HL-60 (cell line): Measurements from ENCODE around the gene INPP4B.

Experiments used
- DNase-seq, 2 experiments: peaks; one replicate each; pipeline ENCODE4 v3.0.0-alpha.2; 2010 to 2020; ENCODE audit warnings: low read depth in 1 of 2, low spot score in 1 of 2
- H3K27ac ChIP-seq: fragments of 250-450 bp; sonication (Bioruptor Pico); replicated peaks from 2 replicates; pipeline ENCODE4 v1.5.1; 2020; ENCODE audit warnings: mild to moderate bottlenecking, moderate library complexity
- H3K27me3 ChIP-seq: fragments of 250-450 bp; sonication (Bioruptor Pico); 2 replicates; pipeline ENCODE4 v1.5.1; 2021; ENCODE audit warnings: mild to moderate bottlenecking, moderate library complexity; ENCODE audit not compliant: insufficient read depth, poor library complexity, severe bottlenecking
- H3K4me3 ChIP-seq: replicated peaks from 2 replicates; pipeline ENCODE4 v1.5.1; 2011; ENCODE audit warnings: mild to moderate bottlenecking, control low read depth, low read length; ENCODE audit not compliant: insufficient read depth
- GABPA ChIP-seq: IDR thresholded peaks from 2 replicates; pipeline ENCODE4 v1.6.1; 2012; ENCODE audit warnings: low read depth
- POLR2AphosphoS5 ChIP-seq: IDR thresholded peaks from 2 replicates; pipeline ENCODE4 v1.6.1; 2012; ENCODE audit warnings: low read depth
- SPI1 ChIP-seq: IDR thresholded peaks from 2 replicates; pipeline ENCODE4 v1.6.1; 2012; ENCODE audit warnings: low read depth, mild to moderate bottlenecking, borderline replicate concordance
- TF ChIP-seq, protein P1 (sequence below): IDR thresholded peaks from 2 replicates; pipeline ENCODE4 v1.6.1; 2012; ENCODE audit warnings: low read depth; ENCODE audit not compliant: insufficient replicate concordance
- TF ChIP-seq, protein P2 (sequence below): IDR thresholded peaks from one replicate; pipeline ENCODE4 v1.5.1; 2011; ENCODE audit warnings: low read length, control low read depth, inconsistent platforms; ENCODE audit not compliant: insufficient read depth

The INPP4B gene

DNA sequence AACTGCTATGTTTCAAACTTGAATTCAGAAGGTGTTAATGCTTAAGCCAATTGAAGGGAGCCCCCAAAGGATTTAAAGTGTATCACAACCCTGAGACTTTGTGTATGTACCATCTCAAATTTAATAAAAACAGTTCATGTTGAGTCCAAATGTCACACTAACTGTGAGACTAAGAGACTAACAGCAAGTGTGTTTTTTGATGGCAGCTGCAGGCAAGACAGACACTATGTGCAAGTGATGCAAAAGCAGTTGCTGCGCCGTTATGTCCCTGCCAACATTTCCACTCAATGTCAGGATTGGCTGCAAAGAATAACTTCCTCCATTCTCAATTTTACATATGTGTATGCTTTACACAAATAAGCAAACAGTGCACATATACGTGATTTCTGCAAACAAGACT lies 615.1 kb downstream of the INPP4B start:
- Histone ChIP-seq H3K27me3 (no peaks in the 10 kb centered on the region), H3K4me3 (no peak overlapping the region), H3K27ac (no peak overlapping the region)
- no peak for DNase-seq
- TF ChIP-seq, protein P1, sequence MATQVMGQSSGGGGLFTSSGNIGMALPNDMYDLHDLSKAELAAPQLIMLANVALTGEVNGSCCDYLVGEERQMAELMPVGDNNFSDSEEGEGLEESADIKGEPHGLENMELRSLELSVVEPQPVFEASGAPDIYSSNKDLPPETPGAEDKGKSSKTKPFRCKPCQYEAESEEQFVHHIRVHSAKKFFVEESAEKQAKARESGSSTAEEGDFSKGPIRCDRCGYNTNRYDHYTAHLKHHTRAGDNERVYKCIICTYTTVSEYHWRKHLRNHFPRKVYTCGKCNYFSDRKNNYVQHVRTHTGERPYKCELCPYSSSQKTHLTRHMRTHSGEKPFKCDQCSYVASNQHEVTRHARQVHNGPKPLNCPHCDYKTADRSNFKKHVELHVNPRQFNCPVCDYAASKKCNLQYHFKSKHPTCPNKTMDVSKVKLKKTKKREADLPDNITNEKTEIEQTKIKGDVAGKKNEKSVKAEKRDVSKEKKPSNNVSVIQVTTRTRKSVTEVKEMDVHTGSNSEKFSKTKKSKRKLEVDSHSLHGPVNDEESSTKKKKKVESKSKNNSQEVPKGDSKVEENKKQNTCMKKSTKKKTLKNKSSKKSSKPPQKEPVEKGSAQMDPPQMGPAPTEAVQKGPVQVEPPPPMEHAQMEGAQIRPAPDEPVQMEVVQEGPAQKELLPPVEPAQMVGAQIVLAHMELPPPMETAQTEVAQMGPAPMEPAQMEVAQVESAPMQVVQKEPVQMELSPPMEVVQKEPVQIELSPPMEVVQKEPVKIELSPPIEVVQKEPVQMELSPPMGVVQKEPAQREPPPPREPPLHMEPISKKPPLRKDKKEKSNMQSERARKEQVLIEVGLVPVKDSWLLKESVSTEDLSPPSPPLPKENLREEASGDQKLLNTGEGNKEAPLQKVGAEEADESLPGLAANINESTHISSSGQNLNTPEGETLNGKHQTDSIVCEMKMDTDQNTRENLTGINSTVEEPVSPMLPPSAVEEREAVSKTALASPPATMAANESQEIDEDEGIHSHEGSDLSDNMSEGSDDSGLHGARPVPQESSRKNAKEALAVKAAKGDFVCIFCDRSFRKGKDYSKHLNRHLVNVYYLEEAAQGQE = no peak
- TF ChIP-seq POLR2AphosphoS5 = no peak
- TF ChIP-seq, protein P2, sequence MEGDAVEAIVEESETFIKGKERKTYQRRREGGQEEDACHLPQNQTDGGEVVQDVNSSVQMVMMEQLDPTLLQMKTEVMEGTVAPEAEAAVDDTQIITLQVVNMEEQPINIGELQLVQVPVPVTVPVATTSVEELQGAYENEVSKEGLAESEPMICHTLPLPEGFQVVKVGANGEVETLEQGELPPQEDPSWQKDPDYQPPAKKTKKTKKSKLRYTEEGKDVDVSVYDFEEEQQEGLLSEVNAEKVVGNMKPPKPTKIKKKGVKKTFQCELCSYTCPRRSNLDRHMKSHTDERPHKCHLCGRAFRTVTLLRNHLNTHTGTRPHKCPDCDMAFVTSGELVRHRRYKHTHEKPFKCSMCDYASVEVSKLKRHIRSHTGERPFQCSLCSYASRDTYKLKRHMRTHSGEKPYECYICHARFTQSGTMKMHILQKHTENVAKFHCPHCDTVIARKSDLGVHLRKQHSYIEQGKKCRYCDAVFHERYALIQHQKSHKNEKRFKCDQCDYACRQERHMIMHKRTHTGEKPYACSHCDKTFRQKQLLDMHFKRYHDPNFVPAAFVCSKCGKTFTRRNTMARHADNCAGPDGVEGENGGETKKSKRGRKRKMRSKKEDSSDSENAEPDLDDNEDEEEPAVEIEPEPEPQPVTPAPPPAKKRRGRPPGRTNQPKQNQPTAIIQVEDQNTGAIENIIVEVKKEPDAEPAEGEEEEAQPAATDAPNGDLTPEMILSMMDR = no peak
- no peak for TF ChIP-seq SPI1
- TF ChIP-seq GABPA = no peak

DNA sequence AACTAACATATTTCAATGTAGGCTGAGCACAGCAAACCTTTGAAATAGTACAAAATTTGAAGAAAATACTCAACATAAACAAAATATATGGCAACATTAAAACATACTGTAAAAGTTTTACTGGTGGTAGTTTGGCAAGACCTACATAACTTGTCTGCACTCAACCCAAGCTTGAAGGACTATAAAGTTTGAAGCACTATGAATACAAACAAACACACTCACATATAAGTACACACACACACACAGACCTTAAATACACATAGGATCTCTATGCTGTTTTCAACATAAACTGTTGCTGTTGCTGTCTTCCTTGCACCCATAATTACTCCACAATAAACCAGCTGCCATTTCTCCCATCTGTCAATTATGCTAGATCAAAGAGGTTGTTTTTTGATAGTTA lies 620.1 kb downstream of the INPP4B start:
- DNase-seq = no peak
- TF ChIP-seq SPI1 = no peak
- TF ChIP-seq GABPA = no peak
- TF ChIP-seq, protein P2 = no peak
- TF ChIP-seq, protein P1 = no peak
- TF ChIP-seq POLR2AphosphoS5 = no peak
- H3K4me3 ChIP-seq = no peak overlapping the region
- no peaks in the 10 kb centered on the region for H3K27me3 ChIP-seq
- no peak overlapping the region for H3K27ac ChIP-seq

DNA sequence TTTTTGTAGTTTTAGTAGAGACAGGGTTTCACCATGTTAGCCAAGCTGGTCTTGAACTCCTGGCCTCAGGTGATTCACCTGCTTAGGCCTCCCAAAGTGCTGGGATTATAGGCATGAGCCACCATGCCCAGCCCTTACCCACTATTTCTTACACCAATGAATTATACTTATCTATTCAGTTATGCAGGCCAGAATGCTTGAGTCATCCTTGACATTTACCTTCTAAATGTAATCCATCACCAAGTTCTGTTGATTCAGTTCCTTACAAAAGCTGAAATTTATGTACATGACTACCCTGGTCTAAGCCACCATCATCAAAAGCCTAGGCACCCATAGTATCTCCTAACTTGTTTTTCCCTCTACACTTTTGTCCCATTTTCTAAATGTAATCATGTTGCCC lies 624.0 kb downstream of the INPP4B start:
- H3K27ac ChIP-seq = no peak overlapping the region
- H3K4me3 ChIP-seq = no peak overlapping the region
- no peak for TF ChIP-seq GABPA
- TF ChIP-seq, protein P2 = no peak
- no peak for TF ChIP-seq POLR2AphosphoS5
- TF ChIP-seq SPI1 = no peak
- TF ChIP-seq, protein P1 = no peak
- no peak for DNase-seq
- no peaks in the 10 kb centered on the region for H3K27me3 ChIP-seq
